H1 (cell line): ENCODE results near the gene DHH. TPM values are rescaled to one million over a fixed set of nuclear protein-coding genes. Genes with fewer than 3 reads are reported as not detected.

Source experiments
- CTCF ChIA-PET: fragments of 300-600 bp; sonication (Branson Sonifier 250); formaldehyde crosslinking; loops from one replicate; lab custom pipeline; 2021; ENCODE audit not compliant: partially characterized antibody; lab: Charles Lee
- POLR2A ChIA-PET: fragments of 300-600 bp; sonication (Branson Sonifier 250); formaldehyde crosslinking; loops from one replicate; lab custom pipeline; 2021; ENCODE audit warnings: inconsistent platforms; ENCODE audit not compliant: partially characterized antibody; lab: Charles Lee
- DNase-seq, 2 experiments: peaks; one replicate each; pipeline versions ENCODE4 v3.0.0 to v3.0.0-alpha.2; 2010 to 2022; ENCODE audit warnings: low spot score in 2 of 2, low read depth in 1 of 2, mixed read lengths in 1 of 2
- FAIRE-seq: peaks from 2 replicates; lab custom pipeline; 2011; peaks lifted over from hg19 to GRCh38; lab: Jason Lieb, UNC
- H2AFZ ChIP-seq: 2 replicates; pipeline ENCODE4 v1.8.1; 2012; ENCODE audit warnings: low read length, inconsistent platforms
- H2AK5ac ChIP-seq: 2 replicates; pipeline ENCODE4 v1.6.1; 2013; ENCODE audit warnings: low read depth, low read length
- H2BK120ac ChIP-seq: replicated peaks from 2 replicates; pipeline ENCODE3; 2013; ENCODE audit warnings: low read depth, low read length, inconsistent platforms
- H2BK12ac ChIP-seq: 2 replicates; pipeline ENCODE4 v1.6.1; 2013; ENCODE audit warnings: low read depth, low read length
- H2BK15ac ChIP-seq: 2 replicates; pipeline ENCODE4 v1.6.1; 2013; ENCODE audit warnings: low read length
- H2BK20ac ChIP-seq: 2 replicates; pipeline ENCODE4 v1.6.1; 2013; ENCODE audit warnings: low read length
- H2BK5ac ChIP-seq: 2 replicates; pipeline ENCODE4 v1.6.1; 2013; ENCODE audit warnings: low read depth, low read length
- H3K14ac ChIP-seq: 2 replicates; pipeline ENCODE4 v1.6.1; 2013; ENCODE audit warnings: inconsistent platforms; ENCODE audit not compliant: insufficient read length
- H3K18ac ChIP-seq: 2 replicates; pipeline ENCODE4 v1.6.1; 2013; ENCODE audit warnings: low read length; ENCODE audit errors: extremely low read depth
- H3K23ac ChIP-seq: 2 replicates; pipeline ENCODE4 v1.6.1; 2013; ENCODE audit warnings: inconsistent platforms; ENCODE audit not compliant: insufficient read length
- H3K23me2 ChIP-seq: 2 replicates; pipeline ENCODE4 v1.6.1; 2013; ENCODE audit warnings: low read depth, low read length
- H3K27ac ChIP-seq: 2 replicates; pipeline ENCODE4 v1.6.1; 2011; ENCODE audit warnings: low read depth, low read length, inconsistent platforms
- H3K27me3 ChIP-seq, 4 experiments: replicated peaks in 1 of 4; 1 replicate in 1 of 4; 2 replicates in 3 of 4; pipeline versions ENCODE4 v1.6.1 to v1.8.1; 2011 to 2013; ENCODE audit warnings: low read length in 3 of 4, mild to moderate bottlenecking in 3 of 4, inconsistent platforms in 2 of 4, mixed read lengths in 2 of 4, moderate library complexity in 1 of 4; ENCODE audit not compliant: control insufficient read depth in 3 of 4, insufficient read depth in 3 of 4; ENCODE audit errors: extremely low read depth in 1 of 4
- H3K36me3 ChIP-seq, 4 experiments: 2 replicates each; pipeline versions ENCODE4 v1.6.1 to v1.8.1; 2011 to 2013; ENCODE audit warnings: mild to moderate bottlenecking in 4 of 4, low read length in 3 of 4, moderate library complexity in 2 of 4, control low read depth in 1 of 4, inconsistent platforms in 1 of 4; ENCODE audit not compliant: insufficient read depth in 4 of 4, control insufficient read depth in 2 of 4
- H3K4ac ChIP-seq: replicated peaks from 2 replicates; pipeline ENCODE3; 2013; ENCODE audit warnings: low read length, low read depth, mixed read lengths, inconsistent platforms; ENCODE audit not compliant: insufficient read length
- H3K4me1 ChIP-seq, 4 experiments: replicated peaks in 1 of 4; 1 replicate in 1 of 4; 2 replicates in 3 of 4; pipeline versions ENCODE4 v1.6.1 to v1.8.1; 2011 to 2013; ENCODE audit warnings: low read length in 3 of 4, inconsistent platforms in 2 of 4, mixed read lengths in 1 of 4; ENCODE audit not compliant: insufficient read depth in 4 of 4, control insufficient read depth in 3 of 4
- H3K4me2 ChIP-seq, 2 experiments: 2 replicates each; pipeline versions ENCODE4 v1.6.1 to v1.8.1; 2011 to 2013; ENCODE audit warnings: low read depth in 2 of 2, low read length in 2 of 2, control low read depth in 1 of 2, inconsistent platforms in 1 of 2, mild to moderate bottlenecking in 1 of 2; ENCODE audit not compliant: insufficient read depth in 1 of 2
- H3K4me3 ChIP-seq, 4 experiments: fragments of 200-600, 300-600 bp in 1 of 4; sonication (generic), shearing (Covaris generic), sonication (Bioruptor Twin) in 1 of 4; 2 replicates each; pipeline versions ENCODE4 v1.5.1 to v1.8.1; 2011 to 2016; ENCODE audit warnings: low read length in 4 of 4, low read depth in 3 of 4, control low read depth in 2 of 4, inconsistent platforms in 2 of 4, mild to moderate bottlenecking in 2 of 4, mixed read lengths in 1 of 4, moderate library complexity in 1 of 4; ENCODE audit not compliant: insufficient read depth in 2 of 4; ENCODE audit errors: extremely low read depth in 1 of 4
- H3K56ac ChIP-seq: replicated peaks from 2 replicates; pipeline ENCODE3; 2013; ENCODE audit warnings: low read depth, mild to moderate bottlenecking, mixed read lengths, low read length, inconsistent platforms; ENCODE audit not compliant: insufficient read length
- H3K79me1 ChIP-seq: 2 replicates; pipeline ENCODE4 v1.6.1; 2013; ENCODE audit warnings: low read depth, low read length, control low read depth
- H3K79me2 ChIP-seq, 2 experiments: 2 replicates each; pipeline versions ENCODE4 v1.6.1 to v1.8.1; 2012 to 2013; ENCODE audit warnings: low read length in 2 of 2, mild to moderate bottlenecking in 2 of 2, inconsistent platforms in 1 of 2; ENCODE audit not compliant: insufficient read depth in 2 of 2, control insufficient read depth in 1 of 2
- H3K9ac ChIP-seq, 4 experiments: replicated peaks in 1 of 4; 1 replicate in 1 of 4; 2 replicates in 3 of 4; pipeline versions ENCODE4 v1.6.1 to v1.8.1; 2011 to 2013; ENCODE audit warnings: low read depth in 3 of 4, low read length in 3 of 4, control low read depth in 2 of 4, mild to moderate bottlenecking in 2 of 4, moderate library complexity in 2 of 4, inconsistent platforms in 1 of 4; ENCODE audit errors: extremely low read depth in 1 of 4
- H3K9me3 ChIP-seq, 2 experiments: 2 replicates each; pipeline versions ENCODE4 v1.6.1 to v1.8.1; 2012 to 2013; ENCODE audit warnings: mild to moderate bottlenecking in 2 of 2, moderate library complexity in 2 of 2, control low read depth in 1 of 2, inconsistent platforms in 1 of 2, low read depth in 1 of 2, low read length in 1 of 2, mixed read lengths in 1 of 2; ENCODE audit not compliant: insufficient read depth in 2 of 2
- H4K20me1 ChIP-seq, 2 experiments: replicated peaks in 1 of 2; 2 replicates each; pipeline versions ENCODE3 to v1.8.1; 2011 to 2013; ENCODE audit warnings: inconsistent platforms in 2 of 2, low read length in 2 of 2, mild to moderate bottlenecking in 1 of 2; ENCODE audit not compliant: insufficient read depth in 2 of 2, control insufficient read depth in 1 of 2
- H4K5ac ChIP-seq: 2 replicates; pipeline ENCODE4 v1.6.1; 2013; ENCODE audit warnings: low read length, low read depth, mixed read lengths, inconsistent platforms; ENCODE audit not compliant: insufficient read length
- H4K8ac ChIP-seq: 2 replicates; pipeline ENCODE4 v1.8.0; 2013; ENCODE audit warnings: mild to moderate bottlenecking, moderate library complexity, low read length, inconsistent platforms; ENCODE audit not compliant: insufficient read depth; ENCODE audit errors: extremely low read depth
- H4K91ac ChIP-seq: replicated peaks from 2 replicates; pipeline ENCODE3; 2013; ENCODE audit warnings: low read length, mixed read lengths, inconsistent platforms; ENCODE audit not compliant: insufficient read length
- POU5F1 ChIP-seq: IDR thresholded peaks from 2 replicates; pipeline ENCODE4 v1.6.1; 2011; ENCODE audit warnings: low read depth, mild to moderate bottlenecking, low read length, moderate library complexity
- RBBP5 ChIP-seq: IDR thresholded peaks from 2 replicates; pipeline ENCODE4 v1.7.1; 2012; ENCODE audit warnings: low read depth, mild to moderate bottlenecking, inconsistent platforms, low read length, moderate library complexity, borderline replicate concordance
- SAP30 ChIP-seq: fragments of 300-600 bp; sonication (generic); IDR thresholded peaks from 2 replicates; pipeline ENCODE4 v1.7.1; 2012; ENCODE audit warnings: low read length, moderate library complexity, mild to moderate bottlenecking, inconsistent platforms; ENCODE audit not compliant: insufficient read depth, insufficient replicate concordance
- TAF7 ChIP-seq: optimal IDR thresholded peaks from 2 replicates; pipeline ENCODE3; 2011; ENCODE audit warnings: low read depth, mild to moderate bottlenecking, inconsistent platforms, low read length, moderate library complexity, borderline replicate concordance
- TCF12 ChIP-seq: IDR thresholded peaks from 2 replicates; pipeline ENCODE4 v1.6.1; 2011; ENCODE audit warnings: low read depth, mild to moderate bottlenecking, low read length
- WGBS, 2 experiments: shearing (Covaris generic) in 1 of 2; methylation state at CpG; one replicate each; pipeline versions ENCODE4 v1.1.6 to v1.1.7; 2013 to 2015; ENCODE audit warnings: low lambda C conversion rate in 2 of 2, mixed read lengths in 2 of 2, inconsistent platforms in 1 of 2, low coverage in 1 of 2, missing lambda C conversion rate in 1 of 2; ENCODE audit not compliant: insufficient replicate concordance in 2 of 2, insufficient coverage in 1 of 2, insufficient read length in 1 of 2; ENCODE audit errors: extremely low coverage in 1 of 2, missing lambda C conversion rate in 1 of 2; 5-methylcytosine and 5-hydroxymethylcytosine counted together
- polyA plus RNA-seq, 7 experiments: library from polyadenylated mRNA; depleted of rRNA in 3 of 7; stranded (reverse) in 5 of 7; unstranded in 2 of 7; fragments of >200 nt in 5 of 7; fragments of 200-250 nt in 2 of 7; gene quantifications; 1 replicate in 5 of 7; 2 replicates in 1 of 7; 4 replicates in 1 of 7; pipeline versions ENCODE4 v1.2.1 to v1.2.3, GENCODE V29; 2011 to 2013; ENCODE audit warnings: missing spikeins in 2 of 7, mixed read lengths in 2 of 7
- total RNA-seq: library from RNA; stranded (reverse); fragmentation: NEBNext Ultra II Directional; extraction: Animal tissue kit (Norgen Biotek cat#: 25700); gene quantifications from 2 replicates; pipeline ENCODE4 v1.2.1, GENCODE V29; 2021
- TF ChIP-seq, protein P1 (sequence below): IDR thresholded peaks from 2 replicates; pipeline ENCODE4 v1.6.1; 2011; ENCODE audit warnings: low read depth, mild to moderate bottlenecking, low read length; ENCODE audit not compliant: insufficient read depth
- TF ChIP-seq, protein P2 (sequence below): IDR thresholded peaks from 2 replicates; pipeline ENCODE4 v1.6.1; 2012; ENCODE audit warnings: inconsistent platforms

The DHH gene
- total and polyA plus RNA-seq, 2 of the 8 experiments (the other 6 are each of a cell fraction or from before 2014, with no cell fraction given), result 0.03 to 0.11 TPM

DNA sequence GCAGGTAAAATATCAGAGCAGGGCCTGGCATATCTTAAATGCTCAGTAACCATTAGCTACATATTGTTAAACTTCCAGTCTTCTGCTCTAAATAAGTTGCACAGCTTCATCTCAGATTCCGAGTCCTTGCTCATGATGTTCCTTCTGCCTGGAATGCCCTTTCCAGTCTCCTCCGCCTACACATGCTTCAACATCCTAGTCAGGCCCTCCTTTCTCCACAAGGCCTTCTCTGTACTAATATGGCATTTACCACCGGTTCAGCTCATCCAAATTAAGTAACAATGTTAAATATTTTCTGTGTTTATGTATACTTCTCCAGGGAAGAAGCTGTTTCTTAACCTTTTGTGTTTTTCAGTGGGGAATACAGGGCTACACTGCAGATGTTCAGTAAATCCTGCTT lies 8.5 kb downstream of the DHH start:
- H3K27ac ChIP-seq, result no peak overlapping the region
- no peak overlapping the region for H2AK5ac ChIP-seq
- H4K20me1 ChIP-seq, result peaks cover 4 to 6% of the 10 kb centered on the region in 2 experiments
- no peak for FAIRE-seq
- no peak overlapping the region for H2BK12ac ChIP-seq
- peaks cover 5% of the 10 kb centered on the region; the same call in 1 of the 2 replicates for H3K23me2 ChIP-seq
- H3K4ac ChIP-seq, result no peak overlapping the region
- WGBS, 2 experiments, result 85% methylated on average over 3 of the region's 3 CpGs; no CpG with 5 or more reads in 1 of the 2 experiments
- H2BK15ac ChIP-seq, result no peak overlapping the region
- H3K9me3 ChIP-seq, result no peaks in the 10 kb centered on the region; a peak in 1 of 4 replicates
- H3K36me3 ChIP-seq, result peaks cover 0 to 4% (median 0%) of the 10 kb centered on the region in 4 experiments; a peak in 1 of 8 replicates
- H3K79me1 ChIP-seq, result no peaks in the 10 kb centered on the region
- POLR2A ChIA-PET, result interaction anchor here (1.1 to 2.2 kb wide), 3 partner anchors 39 to 44 kb away, joined by 3 to 6 read pairs (median 4); partner anchors contain the start of gene TUBA1B
- H4K91ac ChIP-seq, result no peak overlapping the region
- H3K23ac ChIP-seq, result no peak overlapping the region
- no peak overlapping the region for H3K4me3 ChIP-seq
- no peak overlapping the region for H3K9ac ChIP-seq
- H2BK20ac ChIP-seq, result no peak overlapping the region
- no peak overlapping the region for H2BK120ac ChIP-seq
- DNase-seq, result no peak
- no peak overlapping the region for H4K8ac ChIP-seq
- H3K14ac ChIP-seq, result no peak overlapping the region
- no peaks in the 10 kb centered on the region for H3K79me2 ChIP-seq
- CTCF ChIA-PET, result interaction anchor here (0.9 to 7.1 kb wide), 12 partner anchors 8 to 149 kb away, joined by 3 to 235 read pairs (median 8); partner anchors contain the start of genes DHH, LMBR1L and RHEBL1
- no peak overlapping the region for H3K18ac ChIP-seq
- no peak overlapping the region for H2AFZ ChIP-seq
- H3K27me3 ChIP-seq, result peaks cover 30 to 46% (median 39%) of the 10 kb centered on the region in 4 experiments
- no peak overlapping the region for H2BK5ac ChIP-seq
- H4K5ac ChIP-seq, result no peak overlapping the region
- no peak overlapping the region for H3K4me2 ChIP-seq
- H3K4me1 ChIP-seq, result peaks cover 0 to 21% (median 7%) of the 10 kb centered on the region in 4 experiments; a peak in 6 of 7 replicates
- TF ChIP-seq TAF7 (no peak), TCF12 (no peak), SAP30 (no peak), RBBP5 (no peak), POU5F1 (no peak)
- TF ChIP-seq, protein P1, sequence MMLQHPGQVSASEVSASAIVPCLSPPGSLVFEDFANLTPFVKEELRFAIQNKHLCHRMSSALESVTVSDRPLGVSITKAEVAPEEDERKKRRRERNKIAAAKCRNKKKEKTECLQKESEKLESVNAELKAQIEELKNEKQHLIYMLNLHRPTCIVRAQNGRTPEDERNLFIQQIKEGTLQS, result no peak
- TF ChIP-seq, protein P2, sequence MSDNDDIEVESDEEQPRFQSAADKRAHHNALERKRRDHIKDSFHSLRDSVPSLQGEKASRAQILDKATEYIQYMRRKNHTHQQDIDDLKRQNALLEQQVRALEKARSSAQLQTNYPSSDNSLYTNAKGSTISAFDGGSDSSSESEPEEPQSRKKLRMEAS, result no peak
- no peak overlapping the region for H3K56ac ChIP-seq
